Neural cell (in vitro differentiated cells): Measurements from ENCODE around the gene ROCK2. TPM values are rescaled to one million over a fixed set of nuclear protein-coding genes. Genes with fewer than 3 reads are reported as not detected.
"Not testable (repeated sequence)": the region's sequence is repeated elsewhere in the genome, so short reads cannot be mapped to it uniquely, and the experiment has no call there.

Experiments
- H2AFZ ChIP-seq: fragments of 200-600, 300-800 bp; sonication (generic), shearing (Covaris generic); 2 replicates; pipeline ENCODE4 v1.6.0; 2014; ENCODE audit warnings: low read depth, mild to moderate bottlenecking, antibody characterized with exemption, low read length, moderate library complexity
- H3F3A ChIP-seq: fragments of 200-600 bp; shearing (Covaris generic); 2 replicates; pipeline ENCODE4 v1.6.1; 2016; ENCODE audit warnings: mild to moderate bottlenecking, moderate library complexity, mixed read lengths, antibody characterized with exemption, low read length; ENCODE audit not compliant: insufficient read depth, poor library complexity, severe bottlenecking
- H3K27ac ChIP-seq: fragments of 200-600, 300-800 bp; sonication (generic), shearing (Covaris generic); 2 replicates; pipeline ENCODE4 v1.5.1; 2014; ENCODE audit warnings: mild to moderate bottlenecking, low read length, moderate library complexity
- H3K27me3 ChIP-seq: fragments of 300-800, 200-600 bp; sonication (generic), shearing (Covaris generic); 2 replicates; pipeline ENCODE4 v1.6.0; 2014; ENCODE audit warnings: mild to moderate bottlenecking, low read depth, low read length, moderate library complexity; ENCODE audit not compliant: insufficient read depth
- H3K36me3 ChIP-seq: fragments of 300-800, 200-600 bp; sonication (generic), shearing (Covaris generic); 2 replicates; pipeline ENCODE4 v1.5.1; 2014; ENCODE audit warnings: mild to moderate bottlenecking, antibody characterized with exemption, low read length, moderate library complexity; ENCODE audit not compliant: insufficient read depth
- H3K4me2 ChIP-seq: fragments of 300-800, 200-600 bp; sonication (generic), shearing (Covaris generic); 2 replicates; pipeline ENCODE4 v1.6.0; 2014; ENCODE audit warnings: mild to moderate bottlenecking, low read length
- H3K4me3 ChIP-seq: fragments of 300-800, 200-600 bp; sonication (generic), shearing (Covaris generic); 2 replicates; pipeline ENCODE4 v1.5.1; 2014; ENCODE audit warnings: mild to moderate bottlenecking, low read length, moderate library complexity
- H3K79me2 ChIP-seq: fragments of 200-600 bp; shearing (Covaris generic); replicated peaks from 2 replicates; pipeline ENCODE4 v1.6.0; 2014; ENCODE audit warnings: mild to moderate bottlenecking, low read length, moderate library complexity; ENCODE audit not compliant: insufficient read depth
- H3K9ac ChIP-seq: fragments of 300-800, 200-600 bp; sonication (generic), shearing (Covaris generic); 2 replicates; pipeline ENCODE4 v1.6.1; 2016; ENCODE audit warnings: mild to moderate bottlenecking, low read length, mixed read lengths
- H3K9me2 ChIP-seq: fragments of 200-600 bp; shearing (Covaris generic); 2 replicates; pipeline ENCODE4 v1.6.1; 2016; ENCODE audit warnings: mild to moderate bottlenecking, low read length, mixed read lengths; ENCODE audit not compliant: insufficient read depth
- H3K9me3 ChIP-seq: fragments of 200-600, 300-800 bp; sonication (generic), shearing (Covaris generic); 2 replicates; pipeline ENCODE4 v1.6.1; 2016; ENCODE audit warnings: mild to moderate bottlenecking, mixed run types, low read length, moderate library complexity, mixed read lengths
- H4K20me1 ChIP-seq: fragments of 200-600 bp; shearing (Covaris generic); 2 replicates; pipeline ENCODE4 v1.6.1; 2016; ENCODE audit warnings: mild to moderate bottlenecking, mixed run types; ENCODE audit not compliant: insufficient read depth
- EP300 ChIP-seq: fragments of 450-650 bp; conservative IDR thresholded peaks from 2 replicates; pipeline ENCODE4 v1.6.1; 2014; ENCODE audit warnings: antibody characterized with exemption, mild to moderate bottlenecking, moderate library complexity; ENCODE audit not compliant: poor library complexity, severe bottlenecking
- RAD21 ChIP-seq: fragments of 450-650 bp; conservative IDR thresholded peaks from 2 replicates; pipeline ENCODE4 v1.6.1; 2014; ENCODE audit warnings: antibody characterized with exemption, mild to moderate bottlenecking, moderate library complexity
- SMC3 ChIP-seq: fragments of 450-650 bp; conservative IDR thresholded peaks from 2 replicates; pipeline ENCODE4 v1.6.1; 2014; ENCODE audit warnings: antibody characterized with exemption, mild to moderate bottlenecking, moderate library complexity; ENCODE audit not compliant: poor library complexity
- TAF1 ChIP-seq: IDR thresholded peaks from 2 replicates; pipeline ENCODE4 v1.6.1; 2012; ENCODE audit warnings: low read depth
- polyA plus RNA-seq: library from polyadenylated mRNA; depleted of rRNA; stranded (reverse); fragments of >200 nt; gene quantifications from 2 replicates; pipeline ENCODE4 v1.2.3, GENCODE V29; 2014
- TF ChIP-seq, protein P1 (sequence below): fragments of 450-650 bp; IDR thresholded peaks from 2 replicates; pipeline ENCODE4 v1.5.1; 2014; ENCODE audit warnings: antibody characterized with exemption, mild to moderate bottlenecking, moderate library complexity; ENCODE audit not compliant: poor library complexity, severe bottlenecking

The ROCK2 gene
- polyA plus RNA-seq, 1 donor from 2014 or later = 25.7 TPM

DNA sequence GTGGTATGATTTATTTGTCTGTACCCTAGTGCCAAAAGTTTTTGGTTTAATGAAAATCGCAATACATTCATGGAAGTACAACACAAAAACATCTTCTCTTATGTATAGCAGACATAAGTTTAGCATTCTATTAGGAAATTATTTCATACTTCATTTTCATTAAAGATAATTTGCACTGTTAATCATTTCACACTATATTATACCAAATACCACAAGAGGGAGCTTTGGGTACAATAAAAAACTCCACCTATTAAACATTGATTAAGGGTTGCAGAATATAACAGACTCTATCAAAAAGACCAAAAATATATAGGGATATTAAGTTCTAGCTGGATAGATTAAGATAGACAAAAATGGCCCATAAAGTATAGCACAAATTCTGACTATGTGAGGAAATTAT, 110.1 kb downstream of the ROCK2 start:
- H3K27ac ChIP-seq = no peak overlapping the region
- H3K4me2 ChIP-seq = no peak overlapping the region
- H3K36me3 ChIP-seq = no peaks in the 10 kb centered on the region
- H3K9me2 ChIP-seq = no peaks in the 10 kb centered on the region
- H3K9ac ChIP-seq = no peak overlapping the region
- peaks cover 3% of the 10 kb centered on the region for H3K79me2 ChIP-seq
- H2AFZ ChIP-seq = no peak overlapping the region
- H3K27me3 ChIP-seq = no peaks in the 10 kb centered on the region
- no peak overlapping the region for H3K4me3 ChIP-seq
- H4K20me1 ChIP-seq = no peaks in the 10 kb centered on the region
- no peaks in the 10 kb centered on the region for H3K9me3 ChIP-seq
- TF ChIP-seq EP300 = no peak
- TF ChIP-seq SMC3 = peak; percentile 82
- TF ChIP-seq RAD21 = peak; percentile 74
- TF ChIP-seq, protein P1, sequence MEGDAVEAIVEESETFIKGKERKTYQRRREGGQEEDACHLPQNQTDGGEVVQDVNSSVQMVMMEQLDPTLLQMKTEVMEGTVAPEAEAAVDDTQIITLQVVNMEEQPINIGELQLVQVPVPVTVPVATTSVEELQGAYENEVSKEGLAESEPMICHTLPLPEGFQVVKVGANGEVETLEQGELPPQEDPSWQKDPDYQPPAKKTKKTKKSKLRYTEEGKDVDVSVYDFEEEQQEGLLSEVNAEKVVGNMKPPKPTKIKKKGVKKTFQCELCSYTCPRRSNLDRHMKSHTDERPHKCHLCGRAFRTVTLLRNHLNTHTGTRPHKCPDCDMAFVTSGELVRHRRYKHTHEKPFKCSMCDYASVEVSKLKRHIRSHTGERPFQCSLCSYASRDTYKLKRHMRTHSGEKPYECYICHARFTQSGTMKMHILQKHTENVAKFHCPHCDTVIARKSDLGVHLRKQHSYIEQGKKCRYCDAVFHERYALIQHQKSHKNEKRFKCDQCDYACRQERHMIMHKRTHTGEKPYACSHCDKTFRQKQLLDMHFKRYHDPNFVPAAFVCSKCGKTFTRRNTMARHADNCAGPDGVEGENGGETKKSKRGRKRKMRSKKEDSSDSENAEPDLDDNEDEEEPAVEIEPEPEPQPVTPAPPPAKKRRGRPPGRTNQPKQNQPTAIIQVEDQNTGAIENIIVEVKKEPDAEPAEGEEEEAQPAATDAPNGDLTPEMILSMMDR = peak; percentile 73
- H3F3A ChIP-seq = no peaks in the 10 kb centered on the region

DNA sequence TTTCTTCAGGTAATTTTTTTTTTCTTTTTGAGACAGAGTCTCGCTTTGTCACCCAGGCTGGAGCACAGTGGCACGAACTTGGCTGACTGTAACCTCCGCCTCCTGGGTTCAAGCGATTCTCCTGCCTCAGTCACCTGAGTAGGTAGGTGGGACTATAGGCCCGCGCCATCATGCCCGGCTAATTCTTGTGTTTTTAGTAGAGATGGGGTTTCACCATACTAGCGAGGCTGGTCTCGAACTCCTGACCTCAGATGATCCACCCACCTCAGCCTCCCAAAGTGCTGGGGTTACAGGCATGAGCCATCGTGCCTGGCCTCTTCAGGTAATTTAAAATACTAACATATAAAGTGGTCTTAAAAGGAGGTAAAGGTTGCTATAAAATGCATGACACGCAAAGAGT, 113.2 kb downstream of the ROCK2 start:
- H3K4me3 ChIP-seq, H3K9me2 ChIP-seq, H3K9me3 ChIP-seq, H3K36me3 ChIP-seq, H3K27ac ChIP-seq, H3F3A ChIP-seq, H3K4me2 ChIP-seq, H4K20me1 ChIP-seq, H2AFZ ChIP-seq, H3K9ac ChIP-seq, H3K27me3 ChIP-seq, H3K79me2 ChIP-seq: not testable (repeated sequence)

- no peaks in the 10 kb centered on the region for H3K27me3 ChIP-seq
These were observed 115.7 kb downstream of the ROCK2 start for GRCh38 chr2:11228692-11229091.

More at GRCh38 chr2:11228692-11229091, 115.7 kb downstream of the ROCK2 start:
- Histone ChIP-seq H3K9ac (no peak overlapping the region), H3F3A (no peaks in the 10 kb centered on the region), H3K27ac (no peak overlapping the region), H3K36me3 (no peaks in the 10 kb centered on the region), H2AFZ (no peak overlapping the region), H3K4me2 (no peak overlapping the region), H4K20me1 (no peaks in the 10 kb centered on the region), H3K9me2 (no peaks in the 10 kb centered on the region), H3K9me3 (no peaks in the 10 kb centered on the region), H3K4me3 (no peak overlapping the region), H3K79me2 (peaks cover 3% of the 10 kb centered on the region)
- TF ChIP-seq RAD21 (no peak), TAF1 (no peak), SMC3 (no peak), EP300 (no peak)
- TF ChIP-seq, protein P1 = no peak
